ENCODE measurements around the gene NCCRP1. TPM values are rescaled to one million over a fixed set of nuclear protein-coding genes. Genes with fewer than 3 reads are reported as not detected.

NCCRP1 gene
- total RNA-seq, 1 donor from 2014 or later: not detected

DNA sequence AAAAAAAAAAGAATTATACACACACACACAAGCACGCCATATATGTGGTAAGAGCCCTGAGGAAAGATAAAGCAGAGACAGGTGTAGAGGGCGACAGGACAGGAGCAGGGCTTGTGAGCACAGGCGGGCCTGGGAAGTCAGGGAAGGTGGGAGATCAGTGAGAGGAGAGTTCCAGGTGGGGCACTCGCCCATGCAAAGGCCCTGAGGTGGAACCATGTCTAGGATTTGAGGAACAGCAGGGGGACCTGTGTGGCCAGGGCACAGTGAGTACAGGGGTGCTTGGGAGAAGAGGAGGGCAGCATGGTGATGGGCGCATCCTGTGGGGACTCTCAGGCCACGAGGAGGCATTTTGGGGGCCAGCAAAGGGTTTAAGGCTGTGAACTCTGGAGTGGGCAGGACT is 32.5 kb upstream of the NCCRP1 start:
- intact Hi-C loops (cut with micrococcal nuclease): no loop called here

- intact Hi-C loops (cut with micrococcal nuclease): no loop called here
These were observed 30.9 kb upstream of the NCCRP1 start for GRCh38 chr19:39165857-39166256.

GRCh38 chr19:39166571-39167391 is 30.0 kb upstream of the NCCRP1 start:
- intact Hi-C loops (cut with micrococcal nuclease): no loop called here

DNA sequence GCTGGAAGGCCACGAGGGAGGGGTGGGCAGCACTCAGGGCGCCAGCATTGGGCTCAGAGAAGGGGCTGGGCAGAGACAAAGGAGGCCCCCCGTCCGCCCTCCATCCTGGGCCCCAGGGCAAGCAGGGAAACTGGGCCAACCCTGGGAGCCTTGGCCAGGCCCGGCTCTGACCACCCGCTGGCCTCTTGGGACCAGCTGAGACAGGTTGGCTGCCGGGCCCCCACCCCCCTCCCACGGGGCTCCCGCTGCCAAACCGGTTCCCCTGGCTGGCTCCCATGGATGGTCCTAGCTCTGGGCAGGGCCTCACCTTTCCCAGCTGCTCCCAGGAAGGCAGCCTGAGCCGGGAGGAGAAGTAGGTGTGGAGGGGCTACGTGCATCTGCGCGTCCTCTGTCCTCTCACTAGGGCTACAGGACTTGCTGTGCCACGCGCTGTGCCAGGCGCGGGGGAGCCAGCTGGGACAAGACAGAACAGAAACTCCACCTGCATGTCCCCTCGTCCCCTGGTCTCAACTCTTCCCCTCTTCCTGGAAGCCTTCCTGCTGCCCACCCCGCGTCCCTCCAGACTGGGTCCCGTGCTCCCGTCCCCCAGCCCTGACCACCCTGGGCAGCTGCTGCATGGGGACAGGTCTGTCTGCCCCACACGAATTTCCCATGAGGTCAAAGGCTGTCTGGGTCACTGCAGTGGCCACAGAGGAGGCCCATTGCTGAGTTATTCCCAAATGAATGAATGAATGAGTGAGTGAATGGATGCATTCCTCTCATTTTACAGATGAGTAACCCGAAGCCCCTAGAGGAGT is 29.1 kb upstream of the NCCRP1 start:
- intact Hi-C loops (cut with micrococcal nuclease): no loop called here

DNA sequence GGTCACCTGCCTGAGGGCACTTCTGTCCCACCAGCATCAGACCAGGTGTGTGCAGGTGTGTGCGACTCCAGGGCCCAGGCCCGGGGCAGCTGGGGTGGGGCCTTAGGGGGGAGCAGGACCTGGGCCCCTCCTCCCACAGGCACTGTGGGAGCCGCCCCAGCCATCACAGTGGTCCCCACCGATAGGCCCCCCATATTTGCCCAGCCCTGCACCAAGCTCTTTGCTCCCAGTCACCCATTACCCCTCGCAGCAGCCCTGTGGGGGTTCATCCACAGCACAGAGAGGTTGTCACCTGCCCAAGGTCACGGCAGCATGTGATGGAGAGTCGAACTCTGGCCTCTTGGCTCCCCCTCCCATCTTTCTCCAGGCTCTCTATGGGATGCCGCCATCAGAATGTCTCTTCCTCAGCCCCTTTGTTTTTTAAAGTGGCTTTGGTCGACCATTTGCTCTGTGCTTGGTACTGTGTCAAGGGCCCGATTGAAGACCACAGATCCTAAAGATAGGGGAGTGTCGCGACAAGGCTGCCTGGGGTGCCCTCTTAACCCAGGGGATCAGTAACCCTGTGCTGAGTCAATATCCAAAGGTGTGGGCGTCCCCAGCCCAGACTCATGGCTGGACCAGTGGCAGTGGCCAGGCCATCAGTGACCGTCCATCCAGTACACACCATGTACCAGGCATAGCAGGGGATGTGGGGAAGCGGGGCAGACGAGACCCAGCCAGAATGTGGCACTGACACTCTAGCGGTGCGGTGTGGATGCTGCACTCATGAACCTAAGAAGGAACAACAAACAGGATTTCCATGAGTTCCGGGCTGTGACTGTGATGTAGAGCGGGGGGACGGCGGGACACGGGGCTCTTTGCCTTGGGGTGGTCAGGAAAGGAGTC is 28.3 kb upstream of the NCCRP1 start:
- intact Hi-C loops (cut with micrococcal nuclease): no loop called here

- intact Hi-C loops (cut with micrococcal nuclease): no loop called here
These were observed 27.5 kb upstream of the NCCRP1 start for GRCh38 chr19:39169143-39169810.

DNA sequence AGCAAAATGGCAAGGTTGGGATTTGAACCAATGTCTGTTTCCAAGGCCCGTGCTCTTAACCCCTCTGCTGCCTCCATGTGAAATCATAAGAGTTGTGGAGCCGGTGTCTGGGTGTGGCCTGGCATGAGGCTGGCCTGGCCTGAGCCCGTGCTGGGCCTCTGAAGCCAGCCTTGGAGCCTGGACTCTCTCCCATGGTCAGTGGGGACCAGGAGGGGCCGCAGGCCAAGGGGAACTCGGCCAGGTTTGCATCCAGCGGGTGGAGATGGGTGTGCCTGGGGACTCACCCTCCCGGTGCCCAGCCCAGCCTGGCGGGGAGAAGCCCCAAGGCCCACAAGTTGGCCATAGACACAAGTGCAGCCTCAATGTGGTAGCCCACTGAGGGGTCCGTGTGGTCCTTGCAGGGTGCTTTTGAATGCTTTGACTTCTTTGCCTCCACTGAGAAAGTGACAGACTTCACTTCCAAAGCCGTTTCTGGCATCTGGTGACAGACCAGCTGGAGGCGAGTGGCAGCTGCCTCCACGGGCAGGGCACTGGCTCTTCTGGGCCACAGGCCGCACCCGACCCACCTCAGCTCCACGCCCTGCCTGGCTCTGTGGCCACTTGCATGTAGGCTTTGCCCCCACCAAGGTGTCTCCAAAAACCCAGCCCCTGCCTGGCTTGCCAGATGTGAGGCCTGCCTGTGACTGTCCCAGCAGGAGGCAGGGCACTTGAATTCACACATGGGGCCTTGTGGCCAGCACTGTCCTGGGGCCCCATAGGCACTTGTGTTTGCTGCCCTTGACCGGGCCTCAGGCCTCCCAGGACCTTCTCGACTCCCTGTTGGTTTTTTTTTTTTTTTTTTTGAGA is 26.2 kb upstream of the NCCRP1 start:
- intact Hi-C loops (cut with micrococcal nuclease): no loop called here

DNA sequence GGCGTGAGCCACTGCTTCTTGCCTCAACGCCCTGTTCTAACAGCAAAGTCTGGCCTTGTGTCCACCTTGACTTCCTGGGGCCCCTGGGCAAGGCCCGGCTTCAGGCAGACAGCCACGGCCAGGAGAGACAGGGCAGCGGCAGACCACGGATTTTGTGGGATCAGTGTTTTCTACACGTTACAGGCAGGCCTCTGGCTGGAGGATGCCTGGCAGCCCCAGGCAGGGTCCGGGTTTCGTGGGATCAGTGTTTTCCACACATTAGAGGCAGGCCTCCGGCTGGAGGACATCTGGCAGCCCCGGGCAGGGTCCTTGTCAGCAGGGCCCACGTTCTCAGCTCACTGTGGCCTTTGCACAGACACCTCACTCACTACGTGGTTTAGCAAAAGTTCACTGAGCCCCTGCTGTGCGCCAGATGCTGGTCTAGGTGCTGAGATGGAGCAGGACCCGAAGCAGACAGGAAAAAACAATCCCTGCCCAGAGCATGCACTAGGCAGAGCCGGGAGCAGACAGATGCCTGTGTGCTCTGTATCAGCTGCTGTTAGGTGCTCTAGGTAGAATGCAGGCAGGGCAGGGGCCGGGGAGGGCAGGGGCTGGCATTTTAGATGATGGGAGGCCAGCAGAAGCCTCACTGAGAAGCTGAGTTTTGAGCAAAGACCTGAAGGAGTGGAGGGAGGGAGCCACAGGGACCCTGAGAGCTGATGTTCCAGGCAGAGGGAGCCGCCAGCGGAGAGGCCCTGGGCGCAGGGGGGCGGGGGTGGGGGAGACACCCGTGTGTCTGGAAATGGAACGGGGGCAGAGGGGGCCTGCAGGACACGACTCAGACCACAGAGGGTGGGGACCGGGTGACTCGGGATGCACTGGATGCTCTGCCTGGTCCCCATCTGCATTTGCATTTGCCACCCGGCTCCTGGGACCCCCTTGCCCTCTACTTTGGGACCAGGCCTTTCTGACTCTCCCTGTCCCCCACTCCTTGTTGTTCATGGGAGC is 25.0 kb upstream of the NCCRP1 start:
- intact Hi-C loops (cut with micrococcal nuclease): no loop called here

- intact Hi-C loops (cut with micrococcal nuclease): no loop called here
These were observed 23.9 kb upstream of the NCCRP1 start for GRCh38 chr19:39172700-39173501.

GRCh38 chr19:39173502-39173991 is 23.2 kb upstream of the NCCRP1 start:
- intact Hi-C loops (cut with micrococcal nuclease): no loop called here

DNA sequence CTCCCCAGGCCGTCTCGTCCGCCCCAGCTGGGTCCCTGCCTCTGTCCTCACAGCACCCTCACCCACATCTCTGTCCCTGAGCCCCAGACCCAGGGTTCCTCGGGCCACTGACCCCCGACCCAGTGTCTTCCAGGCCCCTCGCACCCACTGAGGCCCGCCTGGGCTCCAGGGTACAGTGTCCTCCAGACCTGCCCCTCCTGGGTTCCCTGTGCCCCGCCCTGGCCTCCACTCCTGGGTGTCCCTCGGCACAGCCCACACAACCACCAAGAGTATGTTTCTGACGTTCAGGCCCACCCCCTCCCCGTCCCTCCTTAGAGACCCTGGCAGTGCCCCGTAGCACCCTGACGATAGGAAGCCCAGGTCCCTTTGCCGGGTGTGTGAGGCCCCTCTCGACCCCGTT is 22.6 kb upstream of the NCCRP1 start:
- intact Hi-C loops (cut with micrococcal nuclease): no loop called here

DNA sequence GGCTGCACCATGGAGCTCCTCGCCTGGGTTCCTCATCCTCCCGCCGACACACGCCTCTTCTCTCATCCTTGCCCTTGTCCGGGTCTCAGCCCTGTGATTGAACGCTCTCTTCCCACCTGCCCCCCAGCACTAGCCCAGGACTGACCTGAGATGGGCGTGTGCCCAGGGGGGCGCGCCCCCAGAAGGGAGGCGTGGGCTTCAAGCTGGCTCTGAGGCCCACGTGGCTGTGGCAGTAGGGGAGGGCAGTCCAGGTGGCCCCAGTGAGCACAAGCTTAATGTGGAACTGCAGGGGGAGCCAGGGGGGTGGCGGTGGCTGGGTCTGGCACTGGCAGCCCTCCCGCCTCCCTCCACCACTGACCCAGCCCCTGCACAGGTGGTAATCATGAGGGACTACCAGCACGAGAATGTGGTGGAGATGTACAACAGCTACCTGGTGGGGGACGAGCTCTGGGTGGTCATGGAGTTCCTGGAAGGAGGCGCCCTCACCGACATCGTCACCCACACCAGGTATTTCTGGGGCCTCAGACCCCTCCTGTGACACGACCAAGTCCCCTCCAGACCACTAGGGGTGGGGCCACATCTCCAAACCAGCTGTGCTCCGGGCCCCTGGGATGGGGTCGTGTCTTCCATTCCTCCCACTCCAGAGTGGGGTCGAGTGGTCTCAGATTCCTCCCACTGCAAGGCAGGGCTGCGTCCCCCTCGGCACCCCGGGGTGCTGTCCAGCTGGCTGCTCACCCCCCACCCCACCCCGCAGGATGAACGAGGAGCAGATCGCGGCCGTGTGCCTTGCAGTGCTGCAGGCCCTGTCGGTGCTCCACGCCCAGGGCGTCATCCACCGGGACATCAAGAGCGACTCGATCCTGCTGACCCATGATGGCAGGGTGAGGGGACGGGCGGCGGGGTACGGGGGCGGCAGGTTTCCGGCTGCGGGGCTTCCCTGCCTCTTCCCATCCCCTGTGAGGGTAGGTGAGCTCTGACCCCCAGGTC is 21.9 kb upstream of the NCCRP1 start:
- intact Hi-C loops (cut with micrococcal nuclease): no loop called here

DNA sequence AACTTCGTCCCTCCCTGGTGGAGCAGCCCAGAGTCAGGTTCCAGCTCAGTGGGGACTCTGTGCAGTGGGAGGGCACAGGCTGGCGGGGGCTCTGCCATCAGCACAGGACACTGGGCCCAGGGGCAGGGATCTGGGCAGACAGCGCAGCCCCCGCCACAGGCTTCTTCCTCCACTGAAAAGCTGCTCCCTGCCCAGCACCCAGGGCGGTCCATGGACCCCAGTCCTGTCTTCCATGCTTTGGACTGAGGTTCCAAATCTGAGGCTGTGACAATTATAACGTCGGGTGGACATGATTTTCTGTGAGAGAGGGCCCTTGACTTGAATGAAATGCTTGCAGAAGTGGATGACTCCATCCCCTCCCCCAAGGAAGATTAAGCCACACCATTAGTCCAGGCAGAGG is 21.2 kb upstream of the NCCRP1 start:
- intact Hi-C loops (cut with micrococcal nuclease): no loop called here

GRCh38 chr19:39177110-39177699 is 19.6 kb upstream of the NCCRP1 start:
- intact Hi-C loops (cut with micrococcal nuclease): no loop called here

DNA sequence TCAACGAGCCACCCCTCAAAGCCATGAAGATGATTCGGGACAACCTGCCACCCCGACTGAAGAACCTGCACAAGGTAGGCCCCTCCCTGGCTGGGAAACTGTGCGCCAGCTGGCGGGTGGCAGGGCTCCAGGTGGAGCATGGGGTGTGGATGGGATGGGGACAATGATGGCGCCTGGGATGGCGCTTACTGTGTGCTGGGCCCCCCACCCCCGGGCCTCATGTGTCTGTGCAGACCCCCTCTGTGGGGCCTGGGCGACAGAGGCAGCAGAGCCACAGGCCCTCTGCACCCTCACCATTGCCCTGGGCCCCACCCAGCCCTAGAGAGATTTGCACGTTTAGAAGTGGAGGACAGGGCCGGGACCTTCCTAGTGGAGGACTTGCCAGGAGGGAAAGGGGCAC is 19.0 kb upstream of the NCCRP1 start:
- intact Hi-C loops (cut with micrococcal nuclease): no loop called here

DNA sequence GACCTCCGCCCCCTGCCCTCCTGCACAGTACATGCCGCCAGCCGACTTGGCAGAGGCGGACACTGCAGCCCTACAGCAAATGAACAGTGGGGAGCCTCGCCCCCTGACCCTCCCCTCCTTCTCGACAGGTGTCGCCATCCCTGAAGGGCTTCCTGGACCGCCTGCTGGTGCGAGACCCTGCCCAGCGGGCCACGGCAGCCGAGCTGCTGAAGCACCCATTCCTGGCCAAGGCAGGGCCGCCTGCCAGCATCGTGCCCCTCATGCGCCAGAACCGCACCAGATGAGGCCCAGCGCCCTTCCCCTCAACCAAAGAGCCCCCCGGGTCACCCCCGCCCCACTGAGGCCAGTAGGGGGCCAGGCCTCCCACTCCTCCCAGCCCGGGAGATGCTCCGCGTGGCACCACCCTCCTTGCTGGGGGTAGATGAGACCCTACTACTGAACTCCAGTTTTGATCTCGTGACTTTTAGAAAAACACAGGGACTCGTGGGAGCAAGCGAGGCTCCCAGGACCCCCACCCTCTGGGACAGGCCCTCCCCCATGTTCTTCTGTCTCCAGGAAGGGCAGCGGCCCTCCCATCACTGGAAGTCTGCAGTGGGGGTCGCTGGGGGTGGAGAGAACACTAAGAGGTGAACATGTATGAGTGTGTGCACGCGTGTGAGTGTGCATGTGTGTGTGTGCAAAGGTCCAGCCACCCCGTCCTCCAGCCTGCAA is 18.3 kb upstream of the NCCRP1 start:
- intact Hi-C loops (cut with micrococcal nuclease): no loop called here
